ENCODE results near the gene SURF1. TPM values are rescaled to one million over a fixed set of nuclear protein-coding genes. Genes with fewer than 3 reads are reported as not detected.

The SURF1 gene
- total RNA-seq, 1 donor from 2014 or later, result 43.9 TPM

GRCh38 chr9:133370685-133371084, 14.4 kb upstream of the SURF1 start:
- Histone ChIP-seq H3K4me3 (no peak overlapping the region), H3K27me3 (no peaks in the 10 kb centered on the region), H3K9me3 (no peaks in the 10 kb centered on the region), H3K36me3 (peaks cover 31% of the 10 kb centered on the region), H3K27ac (peak overlapping the region; percentile 55), H3K4me1 (peaks cover 66% of the 10 kb centered on the region)
- no peak for DNase-seq
- no peak for TF ChIP-seq CTCF (IDR thresholded peaks at IDR 0.05)
- intact Hi-C loops (cut with DNase I), result no loop called here
- ATAC-seq, result no peak

GRCh38 chr9:133369933-133370332, 13.6 kb upstream of the SURF1 start:
- Histone ChIP-seq H3K27ac (peak overlapping the region; percentile 55), H3K4me3 (no peak overlapping the region), H3K36me3 (peaks cover 39% of the 10 kb centered on the region), H3K27me3 (no peaks in the 10 kb centered on the region), H3K4me1 (peaks cover 66% of the 10 kb centered on the region), H3K9me3 (no peaks in the 10 kb centered on the region)
- DNase-seq (no peak), ATAC-seq (peak; percentile 21)
- intact Hi-C loops (cut with DNase I), result no loop called here
- TF ChIP-seq CTCF (IDR thresholded peaks at IDR 0.05), result no peak

GRCh38 chr9:133369422-133369821, 13.1 kb upstream of the SURF1 start:
- Histone ChIP-seq H3K4me3 (no peak overlapping the region), H3K27ac (peak overlapping the region; percentile 55), H3K4me1 (peaks cover 63% of the 10 kb centered on the region), H3K27me3 (no peaks in the 10 kb centered on the region), H3K9me3 (no peaks in the 10 kb centered on the region), H3K36me3 (peaks cover 44% of the 10 kb centered on the region)
- DNase-seq (no peak), ATAC-seq (no peak)
- intact Hi-C loops (cut with DNase I), result no loop called here
- no peak for TF ChIP-seq CTCF (IDR thresholded peaks at IDR 0.05)

- intact Hi-C loops (cut with DNase I), result no loop called here
- Histone ChIP-seq H3K4me1 (peaks cover 55% of the 10 kb centered on the region), H3K27ac (no peak overlapping the region), H3K9me3 (no peaks in the 10 kb centered on the region), H3K36me3 (peaks cover 55% of the 10 kb centered on the region), H3K27me3 (no peaks in the 10 kb centered on the region), H3K4me3 (no peak overlapping the region)
- TF ChIP-seq CTCF (IDR thresholded peaks at IDR 0.05), result no peak
- ATAC-seq, result no peak
- DNase-seq, result no peak
Observed at GRCh38 chr9:133368249-133368881, 12.1 kb upstream of the SURF1 start.

- Histone ChIP-seq H3K9me3 (no peaks in the 10 kb centered on the region), H3K36me3 (peaks cover 60% of the 10 kb centered on the region), H3K27ac (no peak overlapping the region), H3K4me1 (peaks cover 50% of the 10 kb centered on the region), H3K27me3 (no peaks in the 10 kb centered on the region), H3K4me3 (no peak overlapping the region)
- TF ChIP-seq CTCF (IDR thresholded peaks at IDR 0.05), result no peak
- intact Hi-C loops (cut with DNase I), result no loop called here
- DNase-seq, result no peak
- no peak for ATAC-seq
Observed at GRCh38 chr9:133367778-133368177, 11.5 kb upstream of the SURF1 start.

- no peak for DNase-seq
- intact Hi-C loops (cut with DNase I), result no loop called here
- Histone ChIP-seq H3K27ac (no peak overlapping the region), H3K4me1 (peaks cover 44% of the 10 kb centered on the region), H3K27me3 (no peaks in the 10 kb centered on the region), H3K9me3 (no peaks in the 10 kb centered on the region), H3K36me3 (peaks cover 66% of the 10 kb centered on the region), H3K4me3 (no peak overlapping the region)
- no peak for ATAC-seq
- TF ChIP-seq CTCF (IDR thresholded peaks at IDR 0.05), result no peak
Observed at GRCh38 chr9:133367221-133367620, 10.9 kb upstream of the SURF1 start.
